A673 (cell line): ENCODE data around the gene CCHCR1. TPM values are rescaled to one million over a fixed set of nuclear protein-coding genes. Genes with fewer than 3 reads are reported as not detected.

Experiments
- BruUV-seq: library from RNA; stranded (reverse); fragments of 400-500 nt; replicated peaks from 2 replicates; lab custom pipeline; 2021; lab: Mats Ljungman, UMichigan
- CTCF ChIA-PET: fragments of 300-600 bp; sonication (Branson Sonifier 250); formaldehyde crosslinking; loops from one replicate; lab custom pipeline; 2022; ENCODE audit warnings: antibody characterized with exemption; lab: Charles Lee
- POLR2A ChIA-PET: fragments of 300-600 bp; sonication (Branson Sonifier 250); formaldehyde crosslinking; loops from one replicate; lab custom pipeline; 2022; ENCODE audit warnings: antibody characterized with exemption; ENCODE audit not compliant: low non-redundant PET; lab: Charles Lee
- DNase-seq: peaks from one replicate; pipeline ENCODE4 v3.0.0-alpha.2; 2015; ENCODE audit warnings: low spot score
- H3K27ac ChIP-seq: fragments of 200-600 bp; sonication (generic); 2 replicates; pipeline ENCODE4 v1.5.1; 2016; ENCODE audit warnings: mixed run types, low read depth, mild to moderate bottlenecking, mixed read lengths, antibody characterized with exemption, low read length; ENCODE audit not compliant: poor library complexity, severe bottlenecking
- H3K27me3 ChIP-seq: fragments of 200-600 bp; sonication (generic); replicated peaks from 2 replicates; pipeline ENCODE4 v1.6.1; 2017; ENCODE audit warnings: mixed run types, low read depth, mild to moderate bottlenecking, mixed read lengths, antibody characterized with exemption, low read length; ENCODE audit not compliant: insufficient read depth, poor library complexity
- H3K36me3 ChIP-seq: fragments of 200-600 bp; sonication (generic); 2 replicates; pipeline ENCODE4 v1.6.1; 2016; ENCODE audit warnings: mixed run types, mild to moderate bottlenecking, mixed read lengths, antibody characterized with exemption, low read length; ENCODE audit not compliant: insufficient read depth, poor library complexity, severe bottlenecking
- H3K4me1 ChIP-seq: fragments of 200-600 bp; sonication (generic); 2 replicates; pipeline ENCODE4 v1.6.1; 2017; ENCODE audit warnings: mixed run types, mild to moderate bottlenecking, mixed read lengths, antibody characterized with exemption, low read length; ENCODE audit not compliant: insufficient read depth, poor library complexity, severe bottlenecking
- H3K4me3 ChIP-seq: fragments of 200-600 bp; sonication (generic); 2 replicates; pipeline ENCODE4 v1.5.1; 2016; ENCODE audit warnings: low read depth, mixed run types, mild to moderate bottlenecking, mixed read lengths, low read length; ENCODE audit not compliant: poor library complexity, severe bottlenecking
- H3K9me3 ChIP-seq: fragments of 200-600 bp; sonication (generic); 2 replicates; pipeline ENCODE4 v1.6.1; 2016; ENCODE audit warnings: mixed run types, low read depth, mild to moderate bottlenecking, mixed read lengths, antibody characterized with exemption, low read length; ENCODE audit not compliant: poor library complexity, severe bottlenecking
- CTCF ChIP-seq: fragments of 300-800, 200-600 bp; sonication (generic); conservative IDR thresholded peaks from 2 replicates; pipeline ENCODE4 v1.5.1; 2017; ENCODE audit warnings: low read depth, mild to moderate bottlenecking, antibody characterized with exemption, low read length, moderate library complexity, mixed read lengths
- EZH2 ChIP-seq: fragments of 200-600 bp; sonication (generic); IDR thresholded peaks from 2 replicates; pipeline ENCODE4 v1.6.1; 2017; ENCODE audit warnings: borderline replicate concordance, low read depth, mild to moderate bottlenecking, mixed read lengths, antibody characterized with exemption, low read length; ENCODE audit not compliant: poor library complexity, severe bottlenecking
- intact Hi-C: fragments of 100-400 bp; cut with micrococcal nuclease; formaldehyde crosslinking; loops from one replicate; pipeline ENCODE4 v1.10.0; 2022; ENCODE audit not compliant: unreplicated experiment
- total RNA-seq: library from RNA; stranded (reverse); gene quantifications from 2 replicates; pipeline ENCODE4 v1.2.3, GENCODE V29; 2021

CCHCR1 gene
- total RNA-seq, 1 experiment from 2014 or later: 51.7 TPM

GRCh38 chr6:31154436-31154835 lies 3.2 kb downstream of the CCHCR1 start:
- Histone ChIP-seq H3K9me3 (no peaks in the 10 kb centered on the region), H3K36me3 (peaks cover 18% of the 10 kb centered on the region), H3K27me3 (no peaks in the 10 kb centered on the region), H3K4me1 (peaks cover 5% of the 10 kb centered on the region), H3K4me3 (no peak overlapping the region), H3K27ac (no peak overlapping the region)
- POLR2A ChIA-PET: no interaction called here
- CTCF ChIA-PET: no interaction called here
- no peak for DNase-seq
- TF ChIP-seq EZH2 (no peak), CTCF (no peak)
- BruUV-seq: no TSS peak
- intact Hi-C loops: no loop called here

- H3K36me3 ChIP-seq: peaks cover 18% of the 10 kb centered on the region
- no peaks in the 10 kb centered on the region for H3K27me3 ChIP-seq
- H3K27ac ChIP-seq: no peak overlapping the region
- no TSS peak for BruUV-seq
- intact Hi-C loops: no loop called here
- H3K9me3 ChIP-seq: no peaks in the 10 kb centered on the region
- ChIA-PET POLR2A (no interaction called here), CTCF (interaction anchor here (0.6 kb wide), 1 partner anchor 214 kb away, joined by 7 read pairs; no protein-coding TSS in a partner anchor)
- TF ChIP-seq EZH2 (no peak), CTCF (no peak)
- peaks cover 5% of the 10 kb centered on the region for H3K4me1 ChIP-seq
- no peak overlapping the region for H3K4me3 ChIP-seq
- DNase-seq: no peak
Measured at GRCh38 chr6:31152781-31153180, 4.8 kb downstream of the CCHCR1 start.

GRCh38 chr6:31149827-31150447 lies 7.7 kb downstream of the CCHCR1 start:
- H3K27me3 ChIP-seq: no peaks in the 10 kb centered on the region
- H3K9me3 ChIP-seq: no peaks in the 10 kb centered on the region
- CTCF ChIA-PET: no interaction called here
- POLR2A ChIA-PET: no interaction called here
- H3K36me3 ChIP-seq: peaks cover 13% of the 10 kb centered on the region
- BruUV-seq: no TSS peak
- TF ChIP-seq EZH2: no peak
- no peak for TF ChIP-seq CTCF
- no peak overlapping the region for H3K27ac ChIP-seq
- no peak for DNase-seq
- intact Hi-C loops: no loop called here
- H3K4me1 ChIP-seq: no peaks in the 10 kb centered on the region
- no peak overlapping the region for H3K4me3 ChIP-seq
